Prostate gland (tissue), 2 donors: ENCODE results near the gene OXLD1. TPM values are rescaled to one million over a fixed set of nuclear protein-coding genes. Genes with fewer than 3 reads are reported as not detected.
A peak's percentile ranks its signal among the peaks of the same experiment; 100 is the strongest.

Experiments
- DNase-seq: peaks from one replicate; pipeline ENCODE4 v3.0.0-alpha.2; 2019; ENCODE audit warnings: low spot score
- H3K27ac ChIP-seq, 2 donors: fragments of 200-600 bp; sonication (generic); 2 replicates each; pipeline ENCODE4 v1.5.1; 2017 to 2019
- H3K27me3 ChIP-seq: fragments of 200-600 bp; sonication (generic); replicated peaks from 2 replicates; pipeline ENCODE4 v1.5.1; 2019; ENCODE audit not compliant: insufficient read depth
- H3K36me3 ChIP-seq, 2 donors: fragments of 200-600 bp; sonication (generic); 1 replicate in 1 of 2; 2 replicates in 1 of 2; pipeline versions ENCODE4 v1.5.1 to v1.8.1; 2017 to 2019
- H3K4me1 ChIP-seq: fragments of 200-600 bp; sonication (generic); replicated peaks from 2 replicates; pipeline ENCODE4 v1.5.1; 2019
- H3K4me3 ChIP-seq, 2 donors: fragments of 200-600 bp; sonication (generic); 2 replicates each; pipeline ENCODE4 v1.5.1; 2017 to 2019
- H3K9me3 ChIP-seq: fragments of 200-600 bp; sonication (generic); 2 replicates; pipeline ENCODE4 v1.5.1; 2017
- CTCF ChIP-seq, 4 experiments: fragments of 200-600 bp in 2 of 4; fragments of 450-650 bp in 2 of 4; sonication (generic) in 2 of 4; IDR thresholded peaks; 1 replicate in 3 of 4; 2 replicates in 1 of 4; pipeline ENCODE4 v1.5.1; 2016 to 2019; ENCODE audit warnings: antibody characterized with exemption in 4 of 4, mild to moderate bottlenecking in 2 of 4, moderate library complexity in 2 of 4
- POLR2A ChIP-seq: fragments of 450-650 bp; IDR thresholded peaks from one replicate; pipeline ENCODE4 v1.6.1; 2016; ENCODE audit warnings: antibody characterized with exemption, mild to moderate bottlenecking
- POLR2AphosphoS5 ChIP-seq: sonication (generic); formaldehyde crosslinking; IDR thresholded peaks from one replicate; pipeline ENCODE4 v1.6.1; 2017; ENCODE audit warnings: antibody characterized with exemption
- WGBS: methylation state at CpG from one replicate; pipeline ENCODE4 v1.1.5; 2018; 5-methylcytosine and 5-hydroxymethylcytosine counted together
- intact Hi-C: fragments of 100-400 bp; cut with DNase I; formaldehyde crosslinking; loops from one replicate; pipeline ENCODE4 v1.14.2; 2022
- total RNA-seq, 2 donors: library from RNA; depleted of rRNA; stranded (reverse); fragments of >200 nt; gene quantifications; one replicate each; pipeline ENCODE4 v1.1.0, GENCODE V29; 2016

OXLD1 gene
- total RNA-seq, 2 donors from 2014 or later = 52.5 to 59.2 TPM

GRCh38 chr17:81673561-81674258 is 7.3 kb upstream of the OXLD1 start:
- DNase-seq = no peak
- H3K4me1 ChIP-seq = no peaks in the 10 kb centered on the region
- intact Hi-C loops = no loop called here
- H3K27ac ChIP-seq = no peak overlapping the region
- H3K9me3 ChIP-seq = no peaks in the 10 kb centered on the region
- peaks cover 0 to 17% of the 10 kb centered on the region in 2 donors for H3K36me3 ChIP-seq
- TF ChIP-seq POLR2AphosphoS5 (no peak), CTCF (IDR thresholded peaks at IDR 0.05) (no peak), POLR2A (no peak)
- no peak overlapping the region for H3K4me3 ChIP-seq
- 81% methylated on average over 18 of the region's 18 CpGs for WGBS
- no peaks in the 10 kb centered on the region for H3K27me3 ChIP-seq

GRCh38 chr17:81672954-81673353 is 6.5 kb upstream of the OXLD1 start:
- Histone ChIP-seq H3K4me1 (no peaks in the 10 kb centered on the region), H3K27me3 (no peaks in the 10 kb centered on the region), H3K4me3 (no peak overlapping the region), H3K27ac (no peak overlapping the region), H3K36me3 (peaks cover 0 to 17% of the 10 kb centered on the region in 2 donors), H3K9me3 (no peaks in the 10 kb centered on the region)
- TF ChIP-seq POLR2AphosphoS5 (no peak), POLR2A (no peak), CTCF (IDR thresholded peaks at IDR 0.05) (no peak)
- 93% methylated on average over 16 of the region's 16 CpGs for WGBS
- intact Hi-C loops = no loop called here
- no peak for DNase-seq

GRCh38 chr17:81672504-81672903 is 6.1 kb upstream of the OXLD1 start:
- intact Hi-C loops = no loop called here
- H3K36me3 ChIP-seq = peaks cover 0 to 17% of the 10 kb centered on the region in 2 donors
- H3K4me1 ChIP-seq = peaks cover 4% of the 10 kb centered on the region
- no peak for DNase-seq
- H3K27ac ChIP-seq = no peak overlapping the region
- H3K4me3 ChIP-seq = no peak overlapping the region
- TF ChIP-seq POLR2AphosphoS5 = no peak
- TF ChIP-seq POLR2A = no peak
- TF ChIP-seq CTCF (IDR thresholded peaks at IDR 0.05) = no peak
- 78% methylated on average over 18 of the region's 18 CpGs for WGBS
- H3K9me3 ChIP-seq = no peaks in the 10 kb centered on the region
- H3K27me3 ChIP-seq = no peaks in the 10 kb centered on the region

GRCh38 chr17:81667754-81668153 is 1.3 kb upstream of the OXLD1 start:
- H3K4me1 ChIP-seq = peaks cover 11% of the 10 kb centered on the region
- H3K9me3 ChIP-seq = no peaks in the 10 kb centered on the region
- WGBS = 55% methylated on average over 18 of the region's 18 CpGs
- DNase-seq = peak; percentile 72
- no peaks in the 10 kb centered on the region for H3K27me3 ChIP-seq
- TF ChIP-seq POLR2AphosphoS5 (peak; percentile 52), POLR2A (no peak), CTCF (IDR thresholded peaks at IDR 0.05) (peak in 2 of 4 experiments; percentile 37 to 45)
- peak overlapping the region in 1 of 2 donors; percentile 99 for H3K4me3 ChIP-seq
- intact Hi-C loops = no loop called here
- peak overlapping the region; percentile 58 to 91 for H3K27ac ChIP-seq
- H3K36me3 ChIP-seq = peaks cover 0 to 16% of the 10 kb centered on the region in 2 donors

- Histone ChIP-seq H3K9me3 (no peaks in the 10 kb centered on the region), H3K4me3 (peak overlapping the region; percentile 98 to 99), H3K36me3 (peaks cover 0 to 4% of the 10 kb centered on the region in 2 donors), H3K27ac (peak overlapping the region; percentile 87 to 91), H3K27me3 (no peaks in the 10 kb centered on the region), H3K4me1 (peaks cover 11% of the 10 kb centered on the region)
- 2% methylated on average over 16 of the region's 16 CpGs for WGBS
- TF ChIP-seq POLR2AphosphoS5 (no peak), CTCF (IDR thresholded peaks at IDR 0.05) (no peak), POLR2A (no peak)
- intact Hi-C loops = no loop called here
- no peak for DNase-seq
Observed at GRCh38 chr17:81666092-81666341, 388 bp downstream of the OXLD1 start.
